Spleen (tissue), 11 donors: ENCODE results near the gene FZD8. TPM values are rescaled to one million over a fixed set of nuclear protein-coding genes. Genes with fewer than 3 reads are reported as not detected.

ENCODE experiments used
- DNase-seq: peaks from one replicate; pipeline ENCODE4 v3.0.0-alpha.2; 2020
- H3K27ac ChIP-seq, 8 donors: fragments of 200-600 bp; sonication (generic) in 7 of 8; 1 replicate in 4 of 8; 2 replicates in 4 of 8; pipeline versions ENCODE4 v1.5.0 to v1.8.0; 2016 to 2021; ENCODE audit warnings: inconsistent platforms in 4 of 8, mild to moderate bottlenecking in 4 of 8, moderate library complexity in 1 of 8
- H3K27me3 ChIP-seq, 7 donors: fragments of 200-600 bp; sonication (generic) in 6 of 7; replicated peaks in 1 of 7; 1 replicate in 4 of 7; 2 replicates in 3 of 7; pipeline versions ENCODE4 v1.5.0 to v1.8.0; 2016 to 2021; ENCODE audit warnings: inconsistent platforms in 3 of 7, mild to moderate bottlenecking in 1 of 7
- H3K36me3 ChIP-seq, 6 donors: fragments of 200-600 bp; sonication (generic) in 5 of 6; 1 replicate in 4 of 6; 2 replicates in 2 of 6; pipeline versions ENCODE4 v1.5.0 to v1.8.0; 2016 to 2021; ENCODE audit warnings: inconsistent platforms in 2 of 6
- H3K4me1 ChIP-seq, 6 donors: fragments of 200-600 bp; sonication (generic) in 5 of 6; 1 replicate in 3 of 6; 2 replicates in 3 of 6; pipeline versions ENCODE4 v1.5.0 to v1.8.0; 2016 to 2021; ENCODE audit warnings: inconsistent platforms in 3 of 6
- H3K4me3 ChIP-seq, 8 donors: fragments of 200-600 bp; sonication (generic) in 7 of 8; 1 replicate in 4 of 8; 2 replicates in 4 of 8; pipeline versions ENCODE4 v1.5.0 to v1.8.0; 2016 to 2021; ENCODE audit warnings: inconsistent platforms in 4 of 8, mild to moderate bottlenecking in 4 of 8, moderate library complexity in 2 of 8
- H3K9me3 ChIP-seq, 8 donors: fragments of 200-600 bp; sonication (generic) in 7 of 8; 1 replicate in 4 of 8; 2 replicates in 4 of 8; pipeline versions ENCODE4 v1.5.0 to v1.8.0; 2016 to 2021; ENCODE audit warnings: inconsistent platforms in 4 of 8
- POLR2A ChIP-seq, 3 donors: fragments of 450-650 bp; IDR thresholded peaks; one replicate each; pipeline ENCODE4 v1.5.1; 2017; ENCODE audit warnings: antibody characterized with exemption in 3 of 3, mild to moderate bottlenecking in 1 of 3
- POLR2AphosphoS5 ChIP-seq, 3 donors: sonication (generic); formaldehyde crosslinking; IDR thresholded peaks; one replicate each; pipeline ENCODE4 v1.5.1; 2017; ENCODE audit warnings: antibody characterized with exemption in 3 of 3
- WGBS, 5 donors: extraction: QIAGEN DNeasy Blood & Tissue Kit in 3 of 5; methylation state at CpG; one replicate each; pipeline versions ENCODE4 v1.1.5 to v1.1.7; 2013 to 2018; 5-methylcytosine and 5-hydroxymethylcytosine counted together
- intact Hi-C: fragments of 100-400 bp; cut with DNase I; formaldehyde crosslinking; loops from one replicate; pipeline ENCODE4 v1.15.0; 2023; ENCODE audit warnings: low total_unique reads
- polyA plus RNA-seq, 3 donors: library from polyadenylated mRNA; stranded (reverse); fragments of 200-250 nt; gene quantifications; one replicate each; pipeline ENCODE4 v1.2.1, GENCODE V29; 2013
- total RNA-seq, 7 donors: library from RNA; depleted of rRNA in 3 of 7; stranded (reverse); fragments of >200 nt in 3 of 7; fragmentation: NEBNext Ultra II Directional in 4 of 7; extraction: Animal tissue kit (Norgen Biotek cat#: 25700) in 4 of 7; gene quantifications; one replicate each; pipeline versions ENCODE4 v1.1.0 to v1.2.1, GENCODE V29; 2016 to 2021
- TF ChIP-seq, protein P1 (sequence below), 11 experiments: fragments of 200-600 bp in 7 of 11; fragments of 450-650 bp in 4 of 11; sonication (generic) in 4 of 11; IDR thresholded peaks in 8 of 11; conservative IDR thresholded peaks in 3 of 11; 1 replicate in 7 of 11; 2 replicates in 4 of 11; pipeline versions ENCODE4 v1.4.0 to v1.8.0; 2016 to 2021; ENCODE audit warnings: antibody characterized with exemption in 11 of 11, inconsistent platforms in 4 of 11, mild to moderate bottlenecking in 1 of 11
- donor health status: healthy with polysubstance abuse.
- donor health status: DM: no; HTN: no; CAD: no; lungs with moderate emphysema.
- donor health status: DM: no; HTN: no; CAD: no.
- donor health status: Bipolar disorder and iron deficiency.
- donor health status: healthy.
- donor health status: DM: no; HTN: no; CAD: no.
- donor health status: DM: yes; HTN: yes; CAD: no.

FZD8 gene
- total and polyA plus RNA-seq, 10 donors, result 0.93 to 37.6 (median 16.4) TPM

- DNase-seq, result no peak
- 88 to 94% (median 92%) methylated on average over 6 of the region's 6 CpGs for WGBS, 5 donors
- intact Hi-C loops, result no loop called here
- H3K4me1 ChIP-seq, result no peaks in the 10 kb centered on the region
- TF ChIP-seq, protein P1, sequence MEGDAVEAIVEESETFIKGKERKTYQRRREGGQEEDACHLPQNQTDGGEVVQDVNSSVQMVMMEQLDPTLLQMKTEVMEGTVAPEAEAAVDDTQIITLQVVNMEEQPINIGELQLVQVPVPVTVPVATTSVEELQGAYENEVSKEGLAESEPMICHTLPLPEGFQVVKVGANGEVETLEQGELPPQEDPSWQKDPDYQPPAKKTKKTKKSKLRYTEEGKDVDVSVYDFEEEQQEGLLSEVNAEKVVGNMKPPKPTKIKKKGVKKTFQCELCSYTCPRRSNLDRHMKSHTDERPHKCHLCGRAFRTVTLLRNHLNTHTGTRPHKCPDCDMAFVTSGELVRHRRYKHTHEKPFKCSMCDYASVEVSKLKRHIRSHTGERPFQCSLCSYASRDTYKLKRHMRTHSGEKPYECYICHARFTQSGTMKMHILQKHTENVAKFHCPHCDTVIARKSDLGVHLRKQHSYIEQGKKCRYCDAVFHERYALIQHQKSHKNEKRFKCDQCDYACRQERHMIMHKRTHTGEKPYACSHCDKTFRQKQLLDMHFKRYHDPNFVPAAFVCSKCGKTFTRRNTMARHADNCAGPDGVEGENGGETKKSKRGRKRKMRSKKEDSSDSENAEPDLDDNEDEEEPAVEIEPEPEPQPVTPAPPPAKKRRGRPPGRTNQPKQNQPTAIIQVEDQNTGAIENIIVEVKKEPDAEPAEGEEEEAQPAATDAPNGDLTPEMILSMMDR (IDR thresholded peaks at IDR 0.05 in 8 of 11, conservative IDR thresholded peaks at IDR 0.05 in 3 of 11), result no peak
- TF ChIP-seq POLR2AphosphoS5 (IDR thresholded peaks at IDR 0.05) (no peak), POLR2A (IDR thresholded peaks at IDR 0.05) (no peak)
- peaks cover 0 to 5% (median 0%) of the 10 kb centered on the region in 8 donors for H3K9me3 ChIP-seq
- H3K36me3 ChIP-seq, result no peaks in the 10 kb centered on the region
- peaks cover 0 to 10% (median 0%) of the 10 kb centered on the region in 7 donors for H3K27me3 ChIP-seq
- no peak overlapping the region for H3K4me3 ChIP-seq
- no peak overlapping the region for H3K27ac ChIP-seq
These were observed 15.1 kb downstream of the FZD8 start for GRCh38 chr10:35626971-35627507.

GRCh38 chr10:35614312-35614711, 27.8 kb downstream of the FZD8 start:
- Histone ChIP-seq H3K27me3 (peaks cover 0 to 50% (median 0%) of the 10 kb centered on the region in 7 donors), H3K4me1 (no peaks in the 10 kb centered on the region), H3K36me3 (no peaks in the 10 kb centered on the region), H3K27ac (no peak overlapping the region), H3K4me3 (no peak overlapping the region), H3K9me3 (peaks cover 0 to 12% (median 3%) of the 10 kb centered on the region in 8 donors)
- intact Hi-C loops, result no loop called here
- DNase-seq, result no peak
- TF ChIP-seq POLR2AphosphoS5 (IDR thresholded peaks at IDR 0.05), result no peak
- TF ChIP-seq, protein P1 (IDR thresholded peaks at IDR 0.05 in 8 of 11, conservative IDR thresholded peaks at IDR 0.05 in 3 of 11), result no peak
- no peak for TF ChIP-seq POLR2A (IDR thresholded peaks at IDR 0.05)
- WGBS, 5 donors, result 50 to 69% (median 59%) methylated on average over 5 of the region's 5 CpGs

DNA sequence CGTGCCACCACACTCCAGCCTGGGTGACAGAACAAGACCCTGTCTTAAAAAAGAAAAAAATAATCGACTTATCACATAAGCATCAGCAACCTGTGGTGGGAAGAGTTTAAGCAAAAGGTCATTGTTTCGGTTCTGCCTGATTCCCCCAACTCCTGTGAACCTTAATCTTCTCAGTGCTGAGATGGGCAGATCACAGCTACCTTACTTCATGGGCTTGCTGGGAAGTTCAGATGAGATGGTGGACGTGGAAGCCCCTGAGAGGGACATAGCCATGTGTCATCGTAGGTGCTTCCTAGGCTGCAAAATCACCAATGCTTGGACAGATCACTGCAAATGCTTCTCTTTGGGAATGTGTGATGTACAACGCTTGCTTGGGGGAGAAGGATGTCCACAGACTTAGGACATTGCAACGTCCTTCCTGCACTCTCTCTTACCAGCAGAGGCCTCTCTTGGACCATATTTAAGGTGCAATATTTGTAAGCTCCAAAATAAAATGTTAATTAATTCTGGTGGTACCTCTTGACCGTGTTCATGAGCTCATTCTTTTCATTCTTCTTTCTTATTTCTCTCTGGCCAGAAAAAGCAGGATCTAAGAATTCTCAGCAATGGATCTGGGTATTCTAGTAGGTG, 28.4 kb downstream of the FZD8 start:
- H3K9me3 ChIP-seq, result peaks cover 0 to 12% (median under 1%) of the 10 kb centered on the region in 8 donors
- intact Hi-C loops, result no loop called here
- TF ChIP-seq, protein P1 (IDR thresholded peaks at IDR 0.05 in 8 of 11, conservative IDR thresholded peaks at IDR 0.05 in 3 of 11), result peak in 5 of 11 experiments; percentile 15 to 35 (median 23)
- TF ChIP-seq POLR2AphosphoS5 (IDR thresholded peaks at IDR 0.05), result no peak
- no peaks in the 10 kb centered on the region for H3K4me1 ChIP-seq
- DNase-seq, result no peak
- no peaks in the 10 kb centered on the region for H3K36me3 ChIP-seq
- 55 to 66% (median 59%) methylated on average over 8 of the region's 8 CpGs for WGBS, 5 donors
- no peak overlapping the region for H3K27ac ChIP-seq
- H3K27me3 ChIP-seq, result peaks cover 0 to 56% (median 1%) of the 10 kb centered on the region in 7 donors
- no peak overlapping the region for H3K4me3 ChIP-seq

DNA sequence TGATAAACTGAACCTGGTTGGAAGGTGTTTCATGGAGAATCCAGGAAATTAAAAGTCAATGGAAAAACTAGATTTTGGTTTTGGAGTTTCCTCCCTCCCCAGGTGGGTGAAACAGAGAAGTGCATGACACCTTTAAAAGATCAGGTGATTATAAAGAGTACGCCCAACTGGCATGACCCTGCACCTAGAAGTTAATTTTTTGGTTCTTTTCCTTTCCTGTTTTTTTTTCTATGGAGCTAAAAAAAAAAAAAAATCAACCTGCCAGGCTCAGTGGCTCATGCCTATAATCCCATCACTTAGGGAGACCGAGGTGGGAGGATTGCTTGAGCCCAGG, 29.0 kb downstream of the FZD8 start:
- no peak for TF ChIP-seq POLR2A (IDR thresholded peaks at IDR 0.05)
- TF ChIP-seq POLR2AphosphoS5 (IDR thresholded peaks at IDR 0.05), result no peak
- TF ChIP-seq, protein P1 (IDR thresholded peaks at IDR 0.05 in 8 of 11, conservative IDR thresholded peaks at IDR 0.05 in 3 of 11), result no peak
- intact Hi-C loops, result no loop called here
- Histone ChIP-seq H3K36me3 (no peaks in the 10 kb centered on the region), H3K4me3 (no peak overlapping the region), H3K27ac (no peak overlapping the region), H3K9me3 (peaks cover 0 to 12% (median 0%) of the 10 kb centered on the region in 8 donors), H3K4me1 (peaks cover 0 to 4% (median 3%) of the 10 kb centered on the region in 6 donors), H3K27me3 (peaks cover 3 to 62% (median 8%) of the 10 kb centered on the region in 7 donors)
- 66 to 90% (median 83%) methylated on average over 2 of the region's 2 CpGs for WGBS, 5 donors
- no peak for DNase-seq
